HEK293 (cell line): ENCODE data around the gene SBK2.
A peak's percentile ranks its signal among the peaks of the same experiment; 100 is the strongest.

ENCODE experiments used
- CTCF ChIA-PET: fragments of 350-600 bp; formaldehyde crosslinking; extraction: SDS; loops from one replicate; lab custom pipeline; 2021; ENCODE audit warnings: antibody characterized with exemption; lab: Yijun Ruan, JAX
- POLR2A ChIA-PET: fragments of 300-600 bp; formaldehyde crosslinking; extraction: SDS; loops from one replicate; lab custom pipeline; 2020; ENCODE audit warnings: antibody characterized with exemption, inconsistent platforms; lab: Yijun Ruan, JAX
- H3K27ac ChIP-seq: fragments of 200-500 bp; sonication (Bioruptor generic); 2 replicates; pipeline ENCODE4 v1.5.1; 2014; ENCODE audit warnings: low read depth, low read length, control low read depth, inconsistent platforms; ENCODE audit errors: extremely low read depth
- H3K36me3 ChIP-seq, 2 experiments: fragments of 200-500 bp in 1 of 2; sonication (Bioruptor generic) in 1 of 2; 1 replicate in 1 of 2; 2 replicates in 1 of 2; pipeline ENCODE4 v1.5.1; 2014 to 2017; ENCODE audit warnings: inconsistent platforms in 2 of 2, low read length in 2 of 2; ENCODE audit not compliant: control insufficient read depth in 2 of 2, insufficient read depth in 1 of 2
- H3K4me1 ChIP-seq: fragments of 200-500 bp; sonication (Bioruptor generic); 2 replicates; pipeline ENCODE4 v1.5.1; 2014; ENCODE audit warnings: mild to moderate bottlenecking, low read length, inconsistent platforms; ENCODE audit not compliant: control insufficient read depth, insufficient read depth
- H3K4me3 ChIP-seq: 2 replicates; pipeline ENCODE4 v1.5.1; 2011; ENCODE audit warnings: low read depth, mild to moderate bottlenecking, control low read depth, low read length, moderate library complexity
- H3K9me3 ChIP-seq: fragments of 200-500 bp; sonication (Bioruptor generic); 2 replicates; pipeline ENCODE4 v1.5.1; 2014; ENCODE audit warnings: low read depth, low read length, inconsistent platforms; ENCODE audit not compliant: control insufficient read depth, insufficient read depth
- BCL11A ChIP-seq: fragments of 450-650 bp; formaldehyde crosslinking; IDR thresholded peaks from 2 replicates; pipeline ENCODE4 v1.5.1; 2016; ENCODE audit warnings: low read depth, missing biosample characterization, missing genetic modification characterization
- GLI2 ChIP-seq: fragments of 450-650 bp; formaldehyde crosslinking; IDR thresholded peaks from 2 replicates; pipeline ENCODE4; 2017; ENCODE audit warnings: missing biosample characterization, missing genetic modification characterization, low read depth, borderline replicate concordance
- GLI4 ChIP-seq: fragments of 450-650 bp; formaldehyde crosslinking; IDR thresholded peaks from 2 replicates; pipeline ENCODE4 v1.5.1; 2016; ENCODE audit warnings: missing biosample characterization, missing genetic modification characterization
- KLF16 ChIP-seq: fragments of 450-650 bp; formaldehyde crosslinking; IDR thresholded peaks from 2 replicates; pipeline ENCODE4 v1.5.1; 2017; ENCODE audit warnings: missing biosample characterization, missing genetic modification characterization
- KLF7 ChIP-seq: fragments of 450-650 bp; formaldehyde crosslinking; IDR thresholded peaks from 2 replicates; pipeline ENCODE4 v1.5.1; 2016; ENCODE audit warnings: missing biosample characterization, missing genetic modification characterization, borderline replicate concordance
- KLF8 ChIP-seq: fragments of 450-650 bp; formaldehyde crosslinking; IDR thresholded peaks from 2 replicates; pipeline ENCODE4 v1.5.1; 2016; ENCODE audit warnings: missing biosample characterization, missing genetic modification characterization
- PATZ1 ChIP-seq: fragments of 450-650 bp; formaldehyde crosslinking; IDR thresholded peaks from 2 replicates; pipeline ENCODE4 v1.5.1; 2016; ENCODE audit warnings: missing biosample characterization, missing genetic modification characterization
- PRDM1 ChIP-seq: fragments of 450-650 bp; formaldehyde crosslinking; IDR thresholded peaks from 2 replicates; pipeline ENCODE4; 2016; ENCODE audit warnings: missing biosample characterization, missing genetic modification characterization
- RBAK ChIP-seq: fragments of 450-650 bp; formaldehyde crosslinking; IDR thresholded peaks from 2 replicates; pipeline ENCODE4 v1.5.1; 2016; ENCODE audit warnings: missing biosample characterization, missing genetic modification characterization
- SP7 ChIP-seq: fragments of 450-650 bp; formaldehyde crosslinking; IDR thresholded peaks from 2 replicates; pipeline ENCODE4 v1.5.1; 2016; ENCODE audit warnings: missing biosample characterization, missing genetic modification characterization
- ZBTB17 ChIP-seq: fragments of 450-650 bp; formaldehyde crosslinking; IDR thresholded peaks from 2 replicates; pipeline ENCODE4 v1.5.1; 2016; ENCODE audit warnings: missing biosample characterization, missing genetic modification characterization
- ZBTB20 ChIP-seq: fragments of 450-650 bp; formaldehyde crosslinking; IDR thresholded peaks from 2 replicates; pipeline ENCODE4 v1.5.1; 2016; ENCODE audit warnings: missing biosample characterization, missing genetic modification characterization
- ZBTB7A ChIP-seq: fragments of 450-650 bp; formaldehyde crosslinking; IDR thresholded peaks from 2 replicates; pipeline ENCODE4 v1.5.1; 2016; ENCODE audit warnings: low read depth, missing biosample characterization, missing genetic modification characterization
- ZFHX2 ChIP-seq: fragments of 450-650 bp; formaldehyde crosslinking; conservative IDR thresholded peaks from 2 replicates; pipeline ENCODE4 v1.5.1; 2016; ENCODE audit warnings: missing biosample characterization, missing genetic modification characterization
- ZFP3 ChIP-seq: fragments of 450-650 bp; formaldehyde crosslinking; IDR thresholded peaks from 2 replicates; pipeline ENCODE4 v1.5.1; 2016; ENCODE audit warnings: low read depth, missing biosample characterization, missing genetic modification characterization
- ZIC2 ChIP-seq: fragments of 450-650 bp; formaldehyde crosslinking; IDR thresholded peaks from 2 replicates; pipeline ENCODE4 v1.5.1; 2016; ENCODE audit warnings: missing biosample characterization, missing genetic modification characterization
- ZNF10 ChIP-seq: fragments of 450-650 bp; formaldehyde crosslinking; IDR thresholded peaks from 2 replicates; pipeline ENCODE4 v1.5.1; 2017; ENCODE audit warnings: missing biosample characterization, missing genetic modification characterization
- ZNF2 ChIP-seq: fragments of 450-650 bp; formaldehyde crosslinking; IDR thresholded peaks from 2 replicates; pipeline ENCODE4 v1.5.1; 2016; ENCODE audit warnings: missing biosample characterization, missing genetic modification characterization
- ZNF223 ChIP-seq: fragments of 450-650 bp; formaldehyde crosslinking; IDR thresholded peaks from 2 replicates; pipeline ENCODE4 v1.5.1; 2016; ENCODE audit warnings: missing biosample characterization, missing genetic modification characterization
- ZNF335 ChIP-seq: fragments of 450-650 bp; formaldehyde crosslinking; conservative IDR thresholded peaks from 2 replicates; pipeline ENCODE4 v1.5.1; 2016; ENCODE audit warnings: missing biosample characterization, missing genetic modification characterization
- ZNF433 ChIP-seq: fragments of 450-650 bp; formaldehyde crosslinking; IDR thresholded peaks from 2 replicates; pipeline ENCODE4 v1.5.1; 2016; ENCODE audit warnings: missing biosample characterization, missing genetic modification characterization, low read depth
- ZNF548 ChIP-seq: fragments of 450-650 bp; formaldehyde crosslinking; IDR thresholded peaks from 2 replicates; pipeline ENCODE4 v1.5.1; 2016; ENCODE audit warnings: missing biosample characterization, missing genetic modification characterization
- ZNF571 ChIP-seq: fragments of 450-650 bp; formaldehyde crosslinking; IDR thresholded peaks from 2 replicates; pipeline ENCODE4 v1.5.0; 2017; ENCODE audit warnings: missing biosample characterization, missing genetic modification characterization
- ZNF785 ChIP-seq: fragments of 450-650 bp; formaldehyde crosslinking; IDR thresholded peaks from 2 replicates; pipeline ENCODE4 v1.5.1; 2016; ENCODE audit warnings: missing biosample characterization, missing genetic modification characterization
- ZXDB ChIP-seq: fragments of 450-650 bp; formaldehyde crosslinking; IDR thresholded peaks from 2 replicates; pipeline ENCODE4 v1.5.1; 2016; ENCODE audit warnings: missing biosample characterization, missing genetic modification characterization
- TF ChIP-seq, protein P1 (sequence below): fragments of 450-650 bp; formaldehyde crosslinking; IDR thresholded peaks from 2 replicates; pipeline ENCODE4 v1.5.1; 2017; ENCODE audit warnings: missing biosample characterization, missing genetic modification characterization
- TF ChIP-seq, protein P2 (sequence below): fragments of 450-650 bp; formaldehyde crosslinking; IDR thresholded peaks from 2 replicates; pipeline ENCODE4 v1.5.1; 2016; ENCODE audit warnings: missing biosample characterization, missing genetic modification characterization
- TF ChIP-seq, protein P3 (sequence below): fragments of 450-650 bp; formaldehyde crosslinking; IDR thresholded peaks from 2 replicates; pipeline ENCODE4 v1.5.1; 2016; ENCODE audit warnings: missing biosample characterization, missing genetic modification characterization

SBK2 gene

DNA sequence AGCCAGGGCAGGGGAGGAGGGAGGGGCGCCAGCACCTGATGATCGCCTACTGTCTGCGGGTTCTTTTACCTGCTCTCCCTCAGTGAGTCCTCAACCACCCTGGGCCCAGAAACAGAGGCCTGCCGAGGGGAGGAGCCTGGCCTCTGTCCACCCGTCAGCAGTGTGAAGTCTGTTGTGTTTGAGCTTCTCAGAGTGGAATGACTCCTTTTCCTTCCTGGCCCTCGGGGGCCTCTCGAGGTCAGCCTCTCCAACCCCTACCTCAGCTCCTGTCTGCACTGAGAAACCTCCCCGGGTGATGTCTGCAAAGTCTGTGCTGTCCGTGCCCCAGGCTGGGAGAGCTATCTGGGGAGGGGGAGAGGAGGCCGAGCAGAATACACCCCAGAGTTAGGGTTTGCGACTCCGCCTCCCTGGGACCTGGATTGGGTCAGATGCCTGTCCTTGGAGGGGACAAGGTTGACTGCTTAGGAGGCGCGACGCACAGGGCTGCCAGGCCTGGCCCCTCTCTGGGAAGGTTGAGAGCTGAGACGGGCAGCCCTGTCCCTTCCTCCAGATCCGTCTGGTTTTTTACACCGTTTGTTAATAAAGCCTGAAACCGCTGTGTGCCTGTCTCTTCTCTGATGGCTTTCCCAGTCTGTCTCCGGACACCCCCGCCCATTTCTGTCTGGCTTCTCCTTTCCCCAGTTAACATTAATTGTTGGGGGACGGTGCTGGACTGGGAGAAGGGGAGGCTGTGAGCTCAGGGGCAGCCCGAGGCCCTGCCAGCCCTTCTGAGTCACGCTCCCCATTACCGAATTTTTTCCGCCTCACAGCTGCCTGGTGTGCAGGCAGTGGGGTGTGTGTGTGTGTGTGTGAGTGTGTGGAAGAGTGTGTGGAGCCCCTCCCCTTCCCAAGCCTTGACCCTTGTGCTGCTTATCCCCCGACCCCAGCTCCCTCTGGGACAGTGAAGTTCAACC lies 49.7 kb downstream of the SBK2 start:
- Histone ChIP-seq H3K27ac (peak overlapping the region; percentile 45), H3K4me3 (no peak overlapping the region), H3K9me3 (no peaks in the 10 kb centered on the region), H3K4me1 (peaks cover 23% of the 10 kb centered on the region), H3K36me3 (peaks cover 0 to 5% of the 10 kb centered on the region in 2 experiments; a peak in 1 of 3 replicates)
- ChIA-PET CTCF (interaction anchor here (0.6 to 4.3 kb wide), 12 partner anchors 11 to 608 kb away, joined by 3 to 42 read pairs (median 3); partner anchors contain the start of genes ISOC2, ZNF628 and ZNF865), POLR2A (interaction anchor here (0.6 to 3.5 kb wide), 14 partner anchors 11 to 284 kb away, joined by 3 to 24 read pairs (median 4); partner anchors contain the start of genes FIZ1, HSPBP1, ISOC2 and KMT5C)
- TF ChIP-seq GLI4 (tag by site-specific recombination) (peak; percentile 52; the same call in 1 of the 2 replicates), ZBTB20 (tag by site-specific recombination) (peak; percentile 52), ZIC2 (tag by site-specific recombination) (peak; percentile 61), ZNF433 (tag by site-specific recombination) (no peak), ZFHX2 (tag by site-specific recombination) (peak; percentile 67), ZNF548 (tag by site-specific recombination) (0 out of 2 replicates have a peak, but pooled peaks have one; percentile 30), ZBTB7A (tag by site-specific recombination) (no peak), ZNF223 (tag by site-specific recombination) (0 out of 2 replicates have a peak, but pooled peaks have one; percentile 54), ZNF571 (no peak), KLF16 (tag by site-specific recombination) (peak; percentile 87), PATZ1 (tag by site-specific recombination) (peak; percentile 75), ZBTB17 (peak; percentile 56), ZNF2 (tag by site-specific recombination) (0 out of 2 replicates have a peak, but pooled peaks have one; percentile 5), ZNF335 (tag by site-specific recombination) (peak; percentile 69), BCL11A (peak; percentile 78; the same call in 1 of the 2 replicates), KLF7 (0 out of 2 replicates have a peak, but pooled peaks have one; percentile 19), KLF8 (tag by site-specific recombination) (peak; percentile 54; the same call in 1 of the 2 replicates), GLI2 (no peak), PRDM1 (tag by site-specific recombination) (peak; percentile 15; the same call in 1 of the 2 replicates), ZNF785 (tag by site-specific recombination) (no peak), SP7 (peak; percentile 92), ZFP3 (tag by site-specific recombination) (no peak), ZNF10 (tag by site-specific recombination) (peak; percentile 97), ZXDB (tag by site-specific recombination) (peak; percentile 58; the same call in 1 of the 2 replicates), RBAK (tag by site-specific recombination) (no peak)
- TF ChIP-seq, protein P1, sequence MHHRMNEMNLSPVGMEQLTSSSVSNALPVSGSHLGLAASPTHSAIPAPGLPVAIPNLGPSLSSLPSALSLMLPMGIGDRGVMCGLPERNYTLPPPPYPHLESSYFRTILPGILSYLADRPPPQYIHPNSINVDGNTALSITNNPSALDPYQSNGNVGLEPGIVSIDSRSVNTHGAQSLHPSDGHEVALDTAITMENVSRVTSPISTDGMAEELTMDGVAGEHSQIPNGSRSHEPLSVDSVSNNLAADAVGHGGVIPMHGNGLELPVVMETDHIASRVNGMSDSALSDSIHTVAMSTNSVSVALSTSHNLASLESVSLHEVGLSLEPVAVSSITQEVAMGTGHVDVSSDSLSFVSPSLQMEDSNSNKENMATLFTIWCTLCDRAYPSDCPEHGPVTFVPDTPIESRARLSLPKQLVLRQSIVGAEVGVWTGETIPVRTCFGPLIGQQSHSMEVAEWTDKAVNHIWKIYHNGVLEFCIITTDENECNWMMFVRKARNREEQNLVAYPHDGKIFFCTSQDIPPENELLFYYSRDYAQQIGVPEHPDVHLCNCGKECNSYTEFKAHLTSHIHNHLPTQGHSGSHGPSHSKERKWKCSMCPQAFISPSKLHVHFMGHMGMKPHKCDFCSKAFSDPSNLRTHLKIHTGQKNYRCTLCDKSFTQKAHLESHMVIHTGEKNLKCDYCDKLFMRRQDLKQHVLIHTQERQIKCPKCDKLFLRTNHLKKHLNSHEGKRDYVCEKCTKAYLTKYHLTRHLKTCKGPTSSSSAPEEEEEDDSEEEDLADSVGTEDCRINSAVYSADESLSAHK (tag by site-specific recombination), result peak; percentile 32; the same call in 1 of the 2 replicates
- TF ChIP-seq, protein P2, sequence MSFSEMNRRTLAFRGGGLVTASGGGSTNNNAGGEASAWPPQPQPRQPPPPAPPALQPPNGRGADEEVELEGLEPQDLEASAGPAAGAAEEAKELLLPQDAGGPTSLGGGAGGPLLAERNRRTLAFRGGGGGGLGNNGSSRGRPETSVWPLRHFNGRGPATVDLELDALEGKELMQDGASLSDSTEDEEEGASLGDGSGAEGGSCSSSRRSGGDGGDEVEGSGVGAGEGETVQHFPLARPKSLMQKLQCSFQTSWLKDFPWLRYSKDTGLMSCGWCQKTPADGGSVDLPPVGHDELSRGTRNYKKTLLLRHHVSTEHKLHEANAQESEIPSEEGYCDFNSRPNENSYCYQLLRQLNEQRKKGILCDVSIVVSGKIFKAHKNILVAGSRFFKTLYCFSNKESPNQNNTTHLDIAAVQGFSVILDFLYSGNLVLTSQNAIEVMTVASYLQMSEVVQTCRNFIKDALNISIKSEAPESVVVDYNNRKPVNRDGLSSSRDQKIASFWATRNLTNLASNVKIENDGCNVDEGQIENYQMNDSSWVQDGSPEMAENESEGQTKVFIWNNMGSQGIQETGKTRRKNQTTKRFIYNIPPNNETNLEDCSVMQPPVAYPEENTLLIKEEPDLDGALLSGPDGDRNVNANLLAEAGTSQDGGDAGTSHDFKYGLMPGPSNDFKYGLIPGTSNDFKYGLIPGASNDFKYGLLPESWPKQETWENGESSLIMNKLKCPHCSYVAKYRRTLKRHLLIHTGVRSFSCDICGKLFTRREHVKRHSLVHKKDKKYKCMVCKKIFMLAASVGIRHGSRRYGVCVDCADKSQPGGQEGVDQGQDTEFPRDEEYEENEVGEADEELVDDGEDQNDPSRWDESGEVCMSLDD (tag by site-specific recombination), result peak; percentile 76
- TF ChIP-seq, protein P3, sequence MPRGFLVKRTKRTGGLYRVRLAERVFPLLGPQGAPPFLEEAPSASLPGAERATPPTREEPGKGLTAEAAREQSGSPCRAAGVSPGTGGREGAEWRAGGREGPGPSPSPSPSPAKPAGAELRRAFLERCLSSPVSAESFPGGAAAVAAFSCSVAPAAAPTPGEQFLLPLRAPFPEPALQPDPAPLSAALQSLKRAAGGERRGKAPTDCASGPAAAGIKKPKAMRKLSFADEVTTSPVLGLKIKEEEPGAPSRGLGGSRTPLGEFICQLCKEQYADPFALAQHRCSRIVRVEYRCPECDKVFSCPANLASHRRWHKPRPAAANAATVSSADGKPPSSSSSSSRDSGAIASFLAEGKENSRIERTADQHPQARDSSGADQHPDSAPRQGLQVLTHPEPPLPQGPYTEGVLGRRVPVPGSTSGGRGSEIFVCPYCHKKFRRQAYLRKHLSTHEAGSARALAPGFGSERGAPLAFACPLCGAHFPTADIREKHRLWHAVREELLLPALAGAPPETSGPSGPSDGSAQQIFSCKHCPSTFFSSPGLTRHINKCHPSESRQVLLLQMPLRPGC, result 0 out of 2 replicates have a peak, but pooled peaks have one; percentile 18
